Raji (cell line): Measurements from ENCODE around the gene CFAP210.

Source experiments
- POLR2A ChIP-seq: IDR thresholded peaks from 2 replicates; pipeline ENCODE4 v1.6.1; 2011; ENCODE audit warnings: low read depth, low read length, control low read depth; ENCODE audit not compliant: insufficient read depth

The CFAP210 gene

GRCh38 chr2:169716938-169717690 lies 22.9 kb upstream of the CFAP210 start:
- no peak for TF ChIP-seq POLR2A

- no peak for TF ChIP-seq POLR2A
Measured at GRCh38 chr2:169716238-169716886, 22.2 kb upstream of the CFAP210 start.

- no peak for TF ChIP-seq POLR2A
Measured at GRCh38 chr2:169715379-169716237, 21.4 kb upstream of the CFAP210 start.

- no peak for TF ChIP-seq POLR2A
Measured at GRCh38 chr2:169714699-169715098, 20.5 kb upstream of the CFAP210 start.

- TF ChIP-seq POLR2A, result no peak
Measured at GRCh38 chr2:169713331-169713730, 19.1 kb upstream of the CFAP210 start.

GRCh38 chr2:169712791-169713227 lies 18.6 kb upstream of the CFAP210 start:
- TF ChIP-seq POLR2A, result no peak

GRCh38 chr2:169711751-169712509 lies 17.7 kb upstream of the CFAP210 start:
- no peak for TF ChIP-seq POLR2A

GRCh38 chr2:169709981-169710380 lies 15.8 kb upstream of the CFAP210 start:
- TF ChIP-seq POLR2A, result no peak

GRCh38 chr2:169709331-169709730 lies 15.1 kb upstream of the CFAP210 start:
- no peak for TF ChIP-seq POLR2A

GRCh38 chr2:169707626-169708025 lies 13.4 kb upstream of the CFAP210 start:
- no peak for TF ChIP-seq POLR2A

GRCh38 chr2:169705927-169706326 lies 11.7 kb upstream of the CFAP210 start:
- TF ChIP-seq POLR2A, result no peak

- no peak for TF ChIP-seq POLR2A
Measured at GRCh38 chr2:169704160-169704708, 10.0 kb upstream of the CFAP210 start.

- no peak for TF ChIP-seq POLR2A
Measured at GRCh38 chr2:169702996-169703395, 8.8 kb upstream of the CFAP210 start.

GRCh38 chr2:169696381-169696780 lies 2.2 kb upstream of the CFAP210 start:
- no peak for TF ChIP-seq POLR2A

GRCh38 chr2:169694894-169695260 lies 672 bp upstream of the CFAP210 start:
- no peak for TF ChIP-seq POLR2A
